B cell (primary cell): Measurements from ENCODE around the gene TSPAN10. TPM values are rescaled to one million over a fixed set of nuclear protein-coding genes. Genes with fewer than 3 reads are reported as not detected.

Experiments used
- ATAC-seq: fragments of 200-7000 bp; cut with Tn5 transposase; one replicate; pipeline ENCODE4 v1.10.0; 2021; ENCODE audit warnings: low read depth, mild to moderate bottlenecking, moderate number of reproducible peaks, moderate library complexity
- CTCF ChIA-PET: fragments of 350-600 bp; sonication (Branson Sonifier 250); formaldehyde crosslinking; loops from one replicate; lab custom pipeline; 2021; ENCODE audit warnings: antibody characterized with exemption, inconsistent platforms; lab: Charles Lee
- POLR2A ChIA-PET: fragments of 350-600 bp; sonication (Branson Sonifier 250); formaldehyde crosslinking; loops from one replicate; lab custom pipeline; 2021; ENCODE audit warnings: antibody characterized with exemption; lab: Charles Lee
- DNase-seq: peaks from one replicate; pipeline ENCODE4 v3.0.0; 2013
- H2AFZ ChIP-seq: 2 replicates; pipeline ENCODE4 v1.6.1; 2012; ENCODE audit warnings: mild to moderate bottlenecking, low read depth, low read length; ENCODE audit not compliant: insufficient read depth, poor library complexity, severe bottlenecking
- H3K27ac ChIP-seq, 2 donors: 1 replicate in 1 of 2; 2 replicates in 1 of 2; pipeline ENCODE4 v1.5.1; 2012 to 2013; ENCODE audit warnings: low read length in 2 of 2, mild to moderate bottlenecking in 2 of 2, moderate library complexity in 1 of 2
- H3K27me3 ChIP-seq, 4 experiments: fragments of 200-600 bp in 1 of 4; sonication (generic) in 1 of 4; replicated peaks in 1 of 4; 1 replicate in 2 of 4; 2 replicates in 2 of 4; pipeline versions ENCODE4 v1.6.1 to v1.7.0; 2013 to 2016; ENCODE audit warnings: low read length in 3 of 4, mild to moderate bottlenecking in 2 of 4, mixed read lengths in 1 of 4, moderate library complexity in 1 of 4; ENCODE audit not compliant: insufficient read depth in 4 of 4, control insufficient read depth in 3 of 4; ENCODE audit errors: control extremely low read depth in 1 of 4
- H3K36me3 ChIP-seq, 2 experiments: replicated peaks in 1 of 2; 1 replicate in 1 of 2; 2 replicates in 1 of 2; pipeline versions ENCODE4 v1.6.1 to v1.7.1; 2013; ENCODE audit warnings: low read length in 1 of 2; ENCODE audit not compliant: insufficient read depth in 2 of 2, control insufficient read depth in 1 of 2; ENCODE audit errors: control extremely low read depth in 1 of 2, extremely low read depth in 1 of 2
- H3K4me1 ChIP-seq, 2 donors: fragments of 200-600 bp in 1 of 2; sonication (generic) in 1 of 2; 1 replicate in 1 of 2; 2 replicates in 1 of 2; pipeline versions ENCODE4 v1.5.1 to v1.6.1; 2013 to 2017; ENCODE audit warnings: low read length in 2 of 2; ENCODE audit not compliant: control insufficient read depth in 2 of 2, insufficient read depth in 2 of 2
- H3K4me2 ChIP-seq: replicated peaks from 2 replicates; pipeline ENCODE3; 2012; ENCODE audit warnings: mild to moderate bottlenecking, low read depth, low read length; ENCODE audit not compliant: poor library complexity, severe bottlenecking
- H3K4me3 ChIP-seq, 5 experiments: fragments of 200-600 bp in 1 of 5; sonication (generic) in 1 of 5; 1 replicate in 3 of 5; 2 replicates in 2 of 5; pipeline versions ENCODE4 v1.5.1 to v1.7.0; 2011 to 2016; ENCODE audit warnings: low read length in 4 of 5, mild to moderate bottlenecking in 4 of 5, low read depth in 2 of 5, control low read depth in 1 of 5, moderate library complexity in 1 of 5; ENCODE audit not compliant: insufficient read depth in 1 of 5; ENCODE audit errors: control extremely low read depth in 1 of 5, extremely low read depth in 1 of 5
- H3K79me2 ChIP-seq: fragments of 200-600 bp; sonication (generic); one replicate; pipeline ENCODE4 v1.6.0; 2016; ENCODE audit warnings: low read length; ENCODE audit not compliant: control insufficient read depth, insufficient read depth
- H3K9ac ChIP-seq: fragments of 200-600 bp; sonication (generic); 2 replicates; pipeline ENCODE4 v1.6.1; 2017; ENCODE audit warnings: mild to moderate bottlenecking, low read length, moderate library complexity
- H3K9me3 ChIP-seq, 3 donors: one replicate each; pipeline versions ENCODE4 v1.6.1 to v1.7.1; 2013; ENCODE audit warnings: low read length in 2 of 3; ENCODE audit not compliant: control insufficient read depth in 2 of 3, insufficient read depth in 1 of 3; ENCODE audit errors: control extremely low read depth in 1 of 3
- H4K20me1 ChIP-seq: 2 replicates; pipeline ENCODE4 v1.6.0; 2012; ENCODE audit warnings: mild to moderate bottlenecking, low read length; ENCODE audit not compliant: insufficient read depth, control insufficient read depth, poor library complexity, severe bottlenecking
- H3K27ac Mint-ChIP-seq: one replicate; pipeline ENCODE4 v1.8.0; 2021; ENCODE audit warnings: mixed read lengths
- H3K27me3 Mint-ChIP-seq: one replicate; pipeline ENCODE4 v1.8.0; 2021; ENCODE audit warnings: mixed read lengths
- H3K4me1 Mint-ChIP-seq: one replicate; pipeline ENCODE4 v1.8.0; 2021; ENCODE audit warnings: mixed read lengths
- H3K4me3 Mint-ChIP-seq: one replicate; pipeline ENCODE4 v1.8.0; 2021; ENCODE audit warnings: mixed read lengths
- H3K9me3 Mint-ChIP-seq: one replicate; pipeline ENCODE4 v1.8.0; 2022; ENCODE audit warnings: mixed read lengths; ENCODE audit not compliant: insufficient read depth
- EZH2 ChIP-seq: IDR thresholded peaks from 2 replicates; pipeline ENCODE4 v1.6.1; 2012; ENCODE audit warnings: borderline replicate concordance, low read depth, mild to moderate bottlenecking, moderate library complexity, low read length; ENCODE audit not compliant: insufficient read depth, poor library complexity, severe bottlenecking
- WGBS: methylation state at CpG from one replicate; pipeline ENCODE4 v1.1.5; 2013; ENCODE audit warnings: missing lambda C conversion rate; ENCODE audit not compliant: insufficient coverage; 5-methylcytosine and 5-hydroxymethylcytosine counted together
- intact Hi-C: fragments of 100-400 bp; cut with micrococcal nuclease; formaldehyde crosslinking; loops from one replicate; pipeline ENCODE4 v1.10.0; 2022
- polyA plus RNA-seq: library from polyadenylated mRNA; depleted of rRNA; stranded (reverse); fragments of >200 nt; gene quantifications from 2 replicates; pipeline ENCODE4 v1.2.3, GENCODE V29; 2012
- total RNA-seq, 2 donors: library from RNA; stranded (reverse); fragments of 120-200 nt in 1 of 2; gene quantifications; 1 replicate in 1 of 2; 2 replicates in 1 of 2; pipeline versions ENCODE4 v1.2.3 to v1.2.4, GENCODE V29; 2013 to 2022
- TF ChIP-seq, protein P1 (sequence below): fragments of 200-600 bp; IDR thresholded peaks from one replicate; pipeline ENCODE4 v1.8.0; 2022; ENCODE audit warnings: antibody characterized with exemption, mild to moderate bottlenecking

Gene TSPAN10
- total and polyA plus RNA-seq, 2 donors (not counting 1 experiment from before 2014, with no cell fraction given): 0.34 to 1.1 TPM

DNA sequence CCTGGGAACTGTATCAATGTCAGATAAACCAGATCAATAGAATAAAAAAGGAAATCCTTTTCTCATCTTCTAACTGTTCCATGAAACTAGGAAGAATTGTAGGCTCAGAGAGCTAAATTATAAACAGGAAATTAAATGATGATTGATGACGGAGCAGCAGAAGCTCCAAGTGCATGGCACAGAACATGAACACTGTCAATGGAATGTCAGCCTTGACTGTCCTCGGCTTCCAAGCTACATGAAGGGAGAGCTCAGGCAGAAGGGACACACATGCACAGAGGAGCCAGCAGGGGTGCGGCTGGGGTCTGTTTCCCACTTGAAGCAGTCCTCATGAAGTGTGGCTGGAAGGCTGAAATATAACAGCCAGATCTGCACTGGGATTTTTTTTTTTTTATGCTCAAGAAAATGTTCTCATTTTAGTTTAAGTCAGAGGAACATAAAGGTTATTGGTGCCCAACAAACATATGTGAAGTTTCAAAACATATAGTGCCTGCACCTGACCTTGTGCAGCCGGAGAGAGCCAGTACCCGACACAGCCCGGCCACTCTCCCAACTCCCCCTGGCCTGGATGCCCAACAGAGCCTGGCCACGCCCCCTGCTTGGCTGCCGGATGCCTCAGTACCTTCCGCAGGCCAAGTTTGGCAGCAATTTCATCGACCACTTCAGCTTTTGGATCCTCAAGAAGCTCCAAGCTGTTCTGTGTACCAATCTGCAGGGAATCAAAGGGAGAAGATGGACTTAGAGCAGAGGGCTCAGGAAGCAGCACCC lies 37.1 kb upstream of the TSPAN10 start:
- Mint-ChIP-seq H3K4me3 (peak overlapping the region; percentile 40), H3K27me3 (no peaks in the 10 kb centered on the region), H3K27ac (peak overlapping the region; percentile 56), H3K9me3 (no peaks in the 10 kb centered on the region), H3K4me1 (peaks cover 40% of the 10 kb centered on the region)
- H2AFZ ChIP-seq: no peak overlapping the region
- no peaks in the 10 kb centered on the region for H4K20me1 ChIP-seq
- intact Hi-C loops: loop anchor here (2.0 to 10.0 kb wide), 2 partner anchors 39 to 115 kb away; no protein-coding TSS in a partner anchor
- H3K4me1 ChIP-seq: peaks cover 22 to 50% of the 10 kb centered on the region in 2 donors
- H3K4me3 ChIP-seq: no peak overlapping the region
- no peak overlapping the region for H3K27ac ChIP-seq
- DNase-seq: no peak
- H3K36me3 ChIP-seq: peaks cover 5 to 48% of the 10 kb centered on the region in 2 experiments
- ChIA-PET POLR2A (interaction anchor here (3.2 kb wide), 1 partner anchor 82 kb away, joined by 24 read pairs; no protein-coding TSS in a partner anchor), CTCF (interaction anchor here (0.9 to 3.3 kb wide), 25 partner anchors 15 to 360 kb away, joined by 3 to 75 read pairs (median 6); partner anchors contain the start of genes FAAP100 and NDUFAF8)
- ATAC-seq: no peak
- no peak overlapping the region for H3K4me2 ChIP-seq
- TF ChIP-seq EZH2: no peak
- TF ChIP-seq, protein P1, sequence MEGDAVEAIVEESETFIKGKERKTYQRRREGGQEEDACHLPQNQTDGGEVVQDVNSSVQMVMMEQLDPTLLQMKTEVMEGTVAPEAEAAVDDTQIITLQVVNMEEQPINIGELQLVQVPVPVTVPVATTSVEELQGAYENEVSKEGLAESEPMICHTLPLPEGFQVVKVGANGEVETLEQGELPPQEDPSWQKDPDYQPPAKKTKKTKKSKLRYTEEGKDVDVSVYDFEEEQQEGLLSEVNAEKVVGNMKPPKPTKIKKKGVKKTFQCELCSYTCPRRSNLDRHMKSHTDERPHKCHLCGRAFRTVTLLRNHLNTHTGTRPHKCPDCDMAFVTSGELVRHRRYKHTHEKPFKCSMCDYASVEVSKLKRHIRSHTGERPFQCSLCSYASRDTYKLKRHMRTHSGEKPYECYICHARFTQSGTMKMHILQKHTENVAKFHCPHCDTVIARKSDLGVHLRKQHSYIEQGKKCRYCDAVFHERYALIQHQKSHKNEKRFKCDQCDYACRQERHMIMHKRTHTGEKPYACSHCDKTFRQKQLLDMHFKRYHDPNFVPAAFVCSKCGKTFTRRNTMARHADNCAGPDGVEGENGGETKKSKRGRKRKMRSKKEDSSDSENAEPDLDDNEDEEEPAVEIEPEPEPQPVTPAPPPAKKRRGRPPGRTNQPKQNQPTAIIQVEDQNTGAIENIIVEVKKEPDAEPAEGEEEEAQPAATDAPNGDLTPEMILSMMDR: no peak
- 86% methylated on average over 8 of the region's 10 CpGs for WGBS
- H3K27me3 ChIP-seq: no peaks in the 10 kb centered on the region
- H3K79me2 ChIP-seq: peaks cover 13% of the 10 kb centered on the region
- no peaks in the 10 kb centered on the region for H3K9me3 ChIP-seq
- H3K9ac ChIP-seq: no peak overlapping the region
